HepG2 (cell line): ENCODE measurements around the gene SLC25A46. TPM values are rescaled to one million over a fixed set of nuclear protein-coding genes. Genes with fewer than 3 reads are reported as not detected.

Experiments
- ARHGAP35 ChIP-seq: sonication (generic); formaldehyde crosslinking; IDR thresholded peaks from 2 replicates; pipeline ENCODE4 v1.9.0; 2022; ENCODE audit warnings: mild to moderate bottlenecking, inconsistent platforms, moderate library complexity, missing genetic modification reagents, borderline replicate concordance
- CEBPB ChIP-seq: IDR thresholded peaks from 2 replicates; pipeline ENCODE4 v1.6.1; 2011; ENCODE audit warnings: low read depth, low read length, improper control_type of control experiment, borderline replicate concordance
- GATAD1 ChIP-seq: IDR thresholded peaks from 2 replicates; pipeline ENCODE4 v1.6.1; 2016; ENCODE audit warnings: missing genetic modification reagents, missing compliant biosample characterization
- IKZF4 ChIP-seq: sonication (generic); formaldehyde crosslinking; IDR thresholded peaks from 2 replicates; pipeline ENCODE4 v1.5.1; 2020; ENCODE audit warnings: borderline replicate concordance, mild to moderate bottlenecking, low read depth, missing genetic modification reagents; ENCODE audit errors: not compliant biosample characterization
- KLF6 ChIP-seq: IDR thresholded peaks from 2 replicates; pipeline ENCODE4 v1.8.0; 2016; ENCODE audit warnings: missing biosample characterization, missing genetic modification reagents
- MED8 ChIP-seq: sonication (generic); formaldehyde crosslinking; IDR thresholded peaks from 2 replicates; pipeline ENCODE4 v1.8.1; 2023; ENCODE audit warnings: mild to moderate bottlenecking, missing genetic modification reagents; ENCODE audit not compliant: insufficient replicate concordance
- NR2F2 ChIP-seq: IDR thresholded peaks from 2 replicates; pipeline ENCODE4 v1.6.1; 2012; ENCODE audit warnings: low read depth, inconsistent platforms, borderline replicate concordance
- PRDM15 ChIP-seq: sonication (generic); formaldehyde crosslinking; IDR thresholded peaks from 2 replicates; pipeline ENCODE4 v1.4.0; 2020; ENCODE audit warnings: missing genetic modification reagents
- RFX3 ChIP-seq: IDR thresholded peaks from 2 replicates; pipeline ENCODE4 v1.6.1; 2016; ENCODE audit warnings: missing biosample characterization, missing genetic modification reagents
- SIX1 ChIP-seq: sonication (generic); formaldehyde crosslinking; IDR thresholded peaks from 2 replicates; pipeline ENCODE4 v1.4.0; 2020; ENCODE audit warnings: missing genetic modification reagents, borderline replicate concordance
- TARDBP ChIP-seq: sonication (generic); formaldehyde crosslinking; IDR thresholded peaks from 2 replicates; pipeline ENCODE4 v1.8.0; 2022; ENCODE audit warnings: mild to moderate bottlenecking, missing genetic modification reagents
- TOPORS ChIP-seq: sonication (generic); formaldehyde crosslinking; IDR thresholded peaks from 2 replicates; pipeline ENCODE4 v1.8.0; 2023; ENCODE audit warnings: mild to moderate bottlenecking, missing genetic modification reagents
- ZMYM3 ChIP-seq: sonication (generic); formaldehyde crosslinking; IDR thresholded peaks from 2 replicates; pipeline ENCODE4 v1.5.1; 2020; ENCODE audit warnings: mild to moderate bottlenecking, missing genetic modification reagents
- ZNF605 ChIP-seq: sonication (generic); formaldehyde crosslinking; IDR thresholded peaks from 2 replicates; pipeline ENCODE4 v1.8.0; 2022; ENCODE audit warnings: mild to moderate bottlenecking, missing genetic modification reagents
- ZNF83 ChIP-seq: sonication (generic); formaldehyde crosslinking; IDR thresholded peaks from 2 replicates; pipeline ENCODE4 v1.4.0; 2020; ENCODE audit warnings: missing genetic modification reagents, mild to moderate bottlenecking, borderline replicate concordance
- polyA plus RNA-seq, 8 experiments: library from polyadenylated mRNA; depleted of rRNA in 3 of 8; stranded (reverse) in 7 of 8; unstranded in 1 of 8; fragments of >200 nt; fragmentation: Illumina TruSeq in 4 of 8; extraction: Trizol in 4 of 8; gene quantifications; 2 replicates each; pipeline versions ENCODE4 v1.2.1 to v1.2.3, GENCODE V29; 2011 to 2016; ENCODE audit warnings: low read depth in 4 of 8, missing spikeins in 1 of 8, mixed read lengths in 1 of 8; ENCODE audit not compliant: insufficient read depth in 1 of 8
- total RNA-seq, 5 experiments: library from RNA; depleted of rRNA; stranded (reverse); fragments of >200 nt; fragmentation: Illumina TruSeq; extraction: Trizol; gene quantifications; 2 replicates each; pipeline ENCODE4 v1.2.3, GENCODE V29; 2016; ENCODE audit warnings: low read depth in 1 of 5
- TF ChIP-seq, protein P1 (sequence below): sonication (generic); formaldehyde crosslinking; IDR thresholded peaks from 2 replicates; pipeline ENCODE4 v1.4.0; 2020; ENCODE audit warnings: missing genetic modification reagents, borderline replicate concordance
- TF ChIP-seq, protein P2 (sequence below): sonication (generic); formaldehyde crosslinking; IDR thresholded peaks from 2 replicates; pipeline ENCODE4 v1.4.0; 2020; ENCODE audit warnings: missing genetic modification reagents

Gene SLC25A46
- total and polyA plus RNA-seq, 2 of the 13 experiments (the other 11 are each of a cell fraction or from before 2014, with no cell fraction given): 14.2 to 34.6 TPM

DNA sequence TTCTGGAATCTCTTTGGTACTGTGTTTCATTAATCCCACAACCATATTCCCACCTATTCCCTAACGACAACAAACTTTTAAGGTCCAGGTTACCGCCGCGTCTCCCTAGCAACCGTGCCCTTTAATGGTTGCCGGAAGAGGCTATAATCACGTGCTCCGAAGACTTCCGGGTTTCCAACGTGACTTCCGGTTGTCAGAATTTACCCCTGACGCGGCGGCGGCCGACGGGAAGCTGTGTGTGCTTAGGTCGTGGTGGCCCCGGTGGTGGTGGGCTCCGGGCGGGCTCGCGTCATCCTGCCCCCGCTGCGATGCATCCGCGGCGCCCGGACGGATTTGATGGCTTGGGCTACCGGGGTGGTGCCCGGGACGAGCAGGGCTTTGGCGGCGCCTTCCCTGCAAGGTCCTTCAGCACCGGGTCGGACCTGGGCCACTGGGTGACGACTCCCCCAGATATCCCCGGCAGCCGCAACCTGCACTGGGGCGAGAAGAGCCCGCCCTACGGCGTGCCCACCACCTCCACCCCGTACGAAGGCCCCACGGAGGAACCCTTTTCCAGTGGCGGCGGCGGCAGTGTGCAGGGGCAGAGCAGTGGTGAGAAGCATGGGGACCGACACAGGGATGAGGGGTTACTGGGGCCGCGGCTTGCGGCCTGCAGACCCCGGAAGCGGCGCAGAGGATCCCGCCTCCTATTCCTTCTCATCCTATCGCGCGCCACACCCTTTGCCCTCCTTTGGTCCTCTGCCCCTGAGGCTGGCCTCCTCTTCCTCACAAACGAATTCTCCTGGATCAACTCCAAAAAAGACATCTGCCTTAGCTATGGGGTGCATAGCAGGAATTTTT lies at the start of gene SLC25A46 (continued):
- no peak for TF ChIP-seq PRDM15
- no peak for TF ChIP-seq ZNF83
- TF ChIP-seq, protein P1, sequence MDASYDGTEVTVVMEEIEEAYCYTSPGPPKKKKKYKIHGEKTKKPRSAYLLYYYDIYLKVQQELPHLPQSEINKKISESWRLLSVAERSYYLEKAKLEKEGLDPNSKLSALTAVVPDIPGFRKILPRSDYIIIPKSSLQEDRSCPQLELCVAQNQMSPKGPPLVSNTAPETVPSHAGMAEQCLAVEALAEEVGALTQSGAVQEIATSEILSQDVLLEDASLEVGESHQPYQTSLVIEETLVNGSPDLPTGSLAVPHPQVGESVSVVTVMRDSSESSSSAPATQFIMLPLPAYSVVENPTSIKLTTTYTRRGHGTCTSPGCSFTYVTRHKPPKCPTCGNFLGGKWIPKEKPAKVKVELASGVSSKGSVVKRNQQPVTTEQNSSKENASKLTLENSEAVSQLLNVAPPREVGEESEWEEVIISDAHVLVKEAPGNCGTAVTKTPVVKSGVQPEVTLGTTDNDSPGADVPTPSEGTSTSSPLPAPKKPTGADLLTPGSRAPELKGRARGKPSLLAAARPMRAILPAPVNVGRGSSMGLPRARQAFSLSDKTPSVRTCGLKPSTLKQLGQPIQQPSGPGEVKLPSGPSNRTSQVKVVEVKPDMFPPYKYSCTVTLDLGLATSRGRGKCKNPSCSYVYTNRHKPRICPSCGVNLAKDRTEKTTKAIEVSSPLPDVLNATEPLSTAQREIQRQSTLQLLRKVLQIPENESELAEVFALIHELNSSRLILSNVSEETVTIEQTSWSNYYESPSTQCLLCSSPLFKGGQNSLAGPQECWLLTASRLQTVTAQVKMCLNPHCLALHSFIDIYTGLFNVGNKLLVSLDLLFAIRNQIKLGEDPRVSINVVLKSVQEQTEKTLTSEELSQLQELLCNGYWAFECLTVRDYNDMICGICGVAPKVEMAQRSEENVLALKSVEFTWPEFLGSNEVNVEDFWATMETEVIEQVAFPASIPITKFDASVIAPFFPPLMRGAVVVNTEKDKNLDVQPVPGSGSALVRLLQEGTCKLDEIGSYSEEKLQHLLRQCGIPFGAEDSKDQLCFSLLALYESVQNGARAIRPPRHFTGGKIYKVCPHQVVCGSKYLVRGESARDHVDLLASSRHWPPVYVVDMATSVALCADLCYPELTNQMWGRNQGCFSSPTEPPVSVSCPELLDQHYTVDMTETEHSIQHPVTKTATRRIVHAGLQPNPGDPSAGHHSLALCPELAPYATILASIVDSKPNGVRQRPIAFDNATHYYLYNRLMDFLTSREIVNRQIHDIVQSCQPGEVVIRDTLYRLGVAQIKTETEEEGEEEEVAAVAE: peak; percentile 62; the same call in 1 of the 2 replicates
- no peak for TF ChIP-seq CEBPB
- no peak; the same call in 1 of the 2 replicates for TF ChIP-seq ARHGAP35 (CRISPR knock-in tag)
- peak; percentile 28; the same call in 1 of the 2 replicates for TF ChIP-seq ZMYM3 (CRISPR knock-in tag)
- peak; percentile 85 for TF ChIP-seq RFX3
- no peak for TF ChIP-seq NR2F2
- TF ChIP-seq TARDBP: peak; percentile 51; the same call in 1 of the 2 replicates
- TF ChIP-seq, protein P2, sequence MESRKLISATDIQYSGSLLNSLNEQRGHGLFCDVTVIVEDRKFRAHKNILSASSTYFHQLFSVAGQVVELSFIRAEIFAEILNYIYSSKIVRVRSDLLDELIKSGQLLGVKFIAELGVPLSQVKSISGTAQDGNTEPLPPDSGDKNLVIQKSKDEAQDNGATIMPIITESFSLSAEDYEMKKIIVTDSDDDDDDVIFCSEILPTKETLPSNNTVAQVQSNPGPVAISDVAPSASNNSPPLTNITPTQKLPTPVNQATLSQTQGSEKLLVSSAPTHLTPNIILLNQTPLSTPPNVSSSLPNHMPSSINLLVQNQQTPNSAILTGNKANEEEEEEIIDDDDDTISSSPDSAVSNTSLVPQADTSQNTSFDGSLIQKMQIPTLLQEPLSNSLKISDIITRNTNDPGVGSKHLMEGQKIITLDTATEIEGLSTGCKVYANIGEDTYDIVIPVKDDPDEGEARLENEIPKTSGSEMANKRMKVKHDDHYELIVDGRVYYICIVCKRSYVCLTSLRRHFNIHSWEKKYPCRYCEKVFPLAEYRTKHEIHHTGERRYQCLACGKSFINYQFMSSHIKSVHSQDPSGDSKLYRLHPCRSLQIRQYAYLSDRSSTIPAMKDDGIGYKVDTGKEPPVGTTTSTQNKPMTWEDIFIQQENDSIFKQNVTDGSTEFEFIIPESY (CRISPR knock-in tag): no peak
- peak; percentile 95 for TF ChIP-seq ZNF605 (CRISPR knock-in tag)
- no peak for TF ChIP-seq IKZF4 (CRISPR knock-in tag)
- peak; percentile 78 for TF ChIP-seq MED8 (CRISPR knock-in tag)
- no peak for TF ChIP-seq SIX1 (CRISPR knock-in tag)
- TF ChIP-seq GATAD1 (CRISPR knock-in tag): peak; percentile 90
- no peak; the same call in 1 of the 2 replicates for TF ChIP-seq KLF6 (CRISPR knock-in tag)
- TF ChIP-seq TOPORS (CRISPR knock-in tag): no peak
